Fibroblast of villous mesenchyme (primary cell): Measurements from ENCODE around the gene GARNL3. TPM values are rescaled to one million over a fixed set of nuclear protein-coding genes. Genes with fewer than 3 reads are reported as not detected.

Experiments
- DNase-seq: peaks from one replicate; pipeline ENCODE4 v3.0.0-alpha.2; 2010; ENCODE audit warnings: low read depth
- H3K4me3 ChIP-seq: 2 replicates; pipeline ENCODE4 v1.5.1; 2011; ENCODE audit warnings: low read depth, mild to moderate bottlenecking, low read length
- total RNA-seq: library from RNA; depleted of rRNA; stranded (reverse); fragments of >200 nt; gene quantifications from 2 replicates; pipeline ENCODE4 v1.2.3, GENCODE V29; 2012
- TF ChIP-seq, protein P1 (sequence below): IDR thresholded peaks from 2 replicates; pipeline ENCODE4 v1.5.1; 2012; ENCODE audit warnings: low read depth, mild to moderate bottlenecking, low read length; ENCODE audit not compliant: insufficient read depth

GARNL3 gene
- total RNA-seq, 1 donor: 0.86 TPM

DNA sequence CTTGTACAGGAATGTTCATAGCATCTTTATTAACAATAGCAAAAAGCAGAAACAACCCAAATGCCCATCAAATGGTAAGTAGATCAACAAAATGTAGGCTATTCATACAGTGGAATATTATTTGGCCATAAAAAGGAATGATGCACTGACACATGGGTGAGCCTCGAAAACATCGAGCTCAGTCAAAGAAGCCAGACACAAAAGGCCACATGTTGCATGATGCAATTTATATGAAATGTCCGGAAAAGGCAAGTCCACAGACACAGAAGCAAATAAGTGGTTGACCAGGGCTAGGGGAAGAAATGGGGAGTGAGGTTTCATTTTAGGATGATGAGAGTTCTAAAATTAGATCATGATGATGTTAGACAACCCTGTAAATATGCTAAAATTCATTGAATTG lies 115.9 kb downstream of the GARNL3 start:
- peak; percentile 16 for DNase-seq
- no peak overlapping the region for H3K4me3 ChIP-seq
- TF ChIP-seq, protein P1, sequence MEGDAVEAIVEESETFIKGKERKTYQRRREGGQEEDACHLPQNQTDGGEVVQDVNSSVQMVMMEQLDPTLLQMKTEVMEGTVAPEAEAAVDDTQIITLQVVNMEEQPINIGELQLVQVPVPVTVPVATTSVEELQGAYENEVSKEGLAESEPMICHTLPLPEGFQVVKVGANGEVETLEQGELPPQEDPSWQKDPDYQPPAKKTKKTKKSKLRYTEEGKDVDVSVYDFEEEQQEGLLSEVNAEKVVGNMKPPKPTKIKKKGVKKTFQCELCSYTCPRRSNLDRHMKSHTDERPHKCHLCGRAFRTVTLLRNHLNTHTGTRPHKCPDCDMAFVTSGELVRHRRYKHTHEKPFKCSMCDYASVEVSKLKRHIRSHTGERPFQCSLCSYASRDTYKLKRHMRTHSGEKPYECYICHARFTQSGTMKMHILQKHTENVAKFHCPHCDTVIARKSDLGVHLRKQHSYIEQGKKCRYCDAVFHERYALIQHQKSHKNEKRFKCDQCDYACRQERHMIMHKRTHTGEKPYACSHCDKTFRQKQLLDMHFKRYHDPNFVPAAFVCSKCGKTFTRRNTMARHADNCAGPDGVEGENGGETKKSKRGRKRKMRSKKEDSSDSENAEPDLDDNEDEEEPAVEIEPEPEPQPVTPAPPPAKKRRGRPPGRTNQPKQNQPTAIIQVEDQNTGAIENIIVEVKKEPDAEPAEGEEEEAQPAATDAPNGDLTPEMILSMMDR: no peak

DNA sequence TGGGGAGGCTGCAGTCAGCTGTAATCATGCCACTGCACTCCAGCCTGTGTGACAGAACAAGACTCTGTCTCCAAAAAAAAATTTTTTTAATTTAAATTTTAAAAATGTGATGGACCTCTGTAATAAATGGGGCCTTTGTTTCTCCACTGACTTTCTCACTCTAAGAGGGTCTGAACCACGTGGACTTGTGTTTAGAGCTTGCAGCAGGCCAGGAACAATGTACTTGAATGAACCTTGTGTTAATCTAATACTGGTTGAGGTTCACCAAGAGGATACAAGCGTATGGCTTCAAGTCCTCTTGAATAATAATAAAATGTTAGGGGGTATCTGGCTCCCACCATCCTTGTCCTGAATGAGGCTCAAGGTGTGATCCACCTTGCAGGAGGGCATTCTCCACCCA lies 118.0 kb downstream of the GARNL3 start:
- DNase-seq: no peak
- no peak overlapping the region for H3K4me3 ChIP-seq
- TF ChIP-seq, protein P1: no peak

DNA sequence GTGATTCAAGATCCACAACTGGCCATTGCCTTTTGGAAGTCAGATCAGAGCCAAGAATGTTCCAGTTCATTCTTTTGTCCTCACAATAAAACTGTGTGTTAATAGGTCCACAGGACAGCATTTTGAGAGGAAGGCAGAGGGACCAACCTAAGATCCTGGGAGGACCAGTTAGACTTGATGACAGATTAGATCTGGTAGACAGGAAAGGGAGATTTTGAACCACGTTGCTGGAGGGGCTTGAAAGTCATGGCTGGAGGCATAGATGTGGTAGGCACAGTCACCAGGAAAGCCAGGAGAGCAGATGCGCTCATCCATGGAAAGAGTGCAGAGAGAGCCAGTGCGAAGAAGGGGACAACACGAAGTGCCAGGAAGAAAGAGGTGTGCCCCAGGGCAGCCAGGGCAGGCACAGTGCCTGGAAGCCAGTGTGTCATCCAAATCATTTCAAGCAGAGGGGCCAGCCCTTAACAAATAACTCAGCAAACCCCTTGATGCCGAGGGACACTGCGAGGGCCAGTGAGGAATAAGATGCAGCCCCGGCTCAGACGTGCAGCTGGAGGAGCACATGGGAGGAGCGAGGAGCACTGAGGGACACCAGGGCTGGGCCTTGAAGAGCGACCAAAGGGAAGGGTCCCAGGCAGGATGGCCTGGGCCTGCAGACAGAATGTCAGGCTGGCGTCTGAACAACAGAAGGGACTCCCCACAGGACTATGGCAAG lies 119.6 kb downstream of the GARNL3 start:
- no peak overlapping the region for H3K4me3 ChIP-seq
- TF ChIP-seq, protein P1: no peak
- no peak for DNase-seq

DNA sequence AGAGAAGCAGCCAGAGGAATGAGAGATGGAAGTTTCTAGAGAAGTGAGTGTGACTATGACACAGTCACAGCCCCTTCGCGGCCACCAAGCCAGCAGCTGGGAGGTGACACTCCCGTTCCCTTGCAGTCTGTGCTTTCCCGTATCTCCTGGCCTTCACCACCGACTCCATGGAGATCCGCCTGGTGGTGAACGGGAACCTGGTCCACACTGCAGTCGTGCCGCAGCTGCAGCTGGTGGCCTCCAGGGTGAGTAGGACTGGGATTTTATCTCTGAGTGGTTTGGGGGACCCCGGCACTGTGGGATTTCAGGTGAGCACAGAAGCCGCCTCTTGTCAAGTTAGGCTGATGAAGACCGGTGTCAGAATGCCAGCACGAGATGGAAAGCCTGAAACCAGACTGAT lies 120.3 kb downstream of the GARNL3 start:
- DNase-seq: no peak
- TF ChIP-seq, protein P1: no peak
- H3K4me3 ChIP-seq: no peak overlapping the region

DNA sequence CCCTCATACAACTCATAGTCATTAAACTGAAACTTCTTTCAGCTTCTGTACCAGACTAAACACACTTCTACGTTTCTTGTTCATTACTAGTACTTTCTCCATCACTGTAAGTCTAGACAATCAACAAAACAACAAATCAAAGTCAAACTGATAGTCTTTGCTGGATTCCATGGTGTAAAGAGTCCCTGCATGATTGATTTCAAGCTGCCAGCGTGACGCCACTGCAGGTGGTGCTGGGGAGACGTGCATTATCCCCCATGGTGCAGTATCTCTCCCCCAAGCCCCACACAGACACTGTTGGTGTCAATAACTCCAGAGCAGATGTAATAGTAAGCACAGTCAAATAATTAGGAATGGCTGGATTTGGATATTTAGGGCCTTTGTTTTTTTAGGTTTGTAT lies 121.7 kb downstream of the GARNL3 start:
- H3K4me3 ChIP-seq: no peak overlapping the region
- no peak for DNase-seq
- TF ChIP-seq, protein P1: no peak

DNA sequence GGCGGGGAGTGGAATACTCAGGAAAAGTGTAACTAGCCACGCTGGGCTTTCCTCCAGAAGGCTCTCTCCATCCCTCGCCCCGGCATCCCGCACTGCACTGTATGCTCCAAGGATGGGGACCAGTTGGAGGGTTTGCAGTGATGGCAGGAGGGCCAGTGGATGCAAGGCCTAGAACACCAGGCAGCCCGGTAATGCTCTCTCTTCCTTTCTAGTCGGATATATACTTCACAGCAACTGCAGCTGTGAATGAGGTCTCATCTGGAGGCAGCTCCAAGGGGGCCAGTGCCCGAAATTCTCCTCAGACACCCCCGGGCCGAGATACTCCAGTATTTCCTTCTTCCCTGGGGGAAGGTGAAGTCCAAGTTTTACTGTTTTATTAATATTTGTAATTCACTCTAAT lies 122.4 kb downstream of the GARNL3 start:
- TF ChIP-seq, protein P1: no peak
- no peak overlapping the region for H3K4me3 ChIP-seq
- DNase-seq: no peak

DNA sequence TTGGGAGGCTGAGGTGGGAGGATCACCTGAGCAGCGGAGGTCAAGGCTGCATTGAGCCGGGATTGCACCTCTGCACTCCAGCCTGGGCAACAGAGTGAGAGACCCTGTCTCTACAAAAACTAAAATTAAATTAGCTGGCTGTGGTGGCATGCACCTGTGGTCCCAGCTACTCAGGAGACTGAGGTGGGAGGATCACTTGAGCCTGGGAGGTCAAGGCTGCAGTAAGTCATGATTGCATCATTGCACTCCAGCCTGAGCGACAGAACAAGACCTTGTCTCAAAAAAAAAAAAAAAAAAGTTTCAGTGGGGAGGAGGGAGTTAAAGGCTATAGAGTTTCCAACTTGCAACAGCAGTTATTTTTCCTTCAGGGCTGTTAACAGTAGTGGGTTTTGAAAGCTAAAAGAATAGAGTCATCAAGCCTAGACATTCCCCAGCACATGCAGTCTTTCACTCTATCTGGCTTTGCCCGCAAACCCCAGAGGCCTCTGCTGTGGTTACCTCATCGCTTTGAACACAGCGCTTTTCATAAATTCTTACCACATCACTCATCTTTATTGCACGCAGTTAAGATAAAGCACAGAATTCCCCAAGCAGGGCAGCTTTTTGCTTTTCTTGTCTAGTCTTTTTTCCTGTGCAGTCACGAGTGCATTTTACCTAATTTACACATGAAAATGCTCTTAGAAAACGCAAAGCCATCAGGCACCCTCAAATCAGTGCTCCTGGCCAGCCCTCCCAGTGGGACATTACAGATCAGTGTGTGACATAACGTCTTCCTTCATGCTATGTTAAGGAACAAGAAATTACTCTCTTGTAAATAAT lies 123.7 kb downstream of the GARNL3 start:
- TF ChIP-seq, protein P1: no peak
- H3K4me3 ChIP-seq: no peak overlapping the region
- DNase-seq: peak; percentile 98
